ENCODE results near the gene TRMT61A.

The TRMT61A gene

DNA sequence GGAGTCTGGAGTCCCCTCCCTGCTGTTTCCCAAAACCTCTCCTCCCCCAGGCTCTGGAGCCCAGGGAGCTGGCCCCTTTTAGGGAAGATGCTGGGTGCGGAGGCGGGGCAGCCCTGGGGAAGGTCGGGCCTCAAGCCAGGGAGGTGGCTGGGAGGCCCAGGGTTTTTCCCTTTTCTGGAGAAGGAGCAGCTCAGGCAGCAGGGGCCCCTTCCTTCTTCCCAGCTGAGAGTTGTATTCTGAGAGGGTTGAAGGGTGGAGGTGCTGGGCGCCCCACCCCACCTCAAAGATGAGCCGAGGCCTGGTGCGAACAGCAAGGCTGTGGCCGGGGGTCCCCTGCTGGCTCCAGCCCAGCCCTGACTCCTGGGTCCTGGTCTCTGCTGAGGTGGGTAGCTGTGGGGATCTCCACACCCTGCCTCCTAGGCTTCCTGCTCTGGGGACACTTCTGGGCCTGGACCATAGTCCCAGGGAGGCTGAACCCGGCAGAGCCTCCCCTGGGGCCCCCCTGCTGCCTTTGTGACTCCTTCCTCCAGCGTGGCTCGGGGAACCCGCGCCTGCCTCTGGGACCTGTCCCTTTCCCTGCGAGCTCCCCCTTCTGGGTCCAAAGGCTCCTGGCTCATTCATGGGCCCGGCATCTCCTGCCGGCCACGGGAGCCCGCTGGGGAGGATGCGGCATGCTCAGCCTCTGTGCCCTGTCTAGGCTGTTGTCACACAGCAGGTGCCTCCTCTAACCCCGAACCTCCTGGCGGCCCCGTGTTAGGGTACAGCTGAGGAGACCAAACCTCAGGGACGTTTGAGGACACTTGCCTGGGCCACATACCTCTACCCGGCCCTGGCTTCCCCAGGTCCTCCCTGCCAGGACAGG is 4.4 kb downstream of the TRMT61A start:
- Histone ChIP-seq H3K36me3 (ENCODE audit: insufficient read depth, low read length) (peaks cover 24% of the 10 kb centered on the region), H3K27me3 (ENCODE audit: control insufficient read depth, insufficient read depth, low read length) (no peaks in the 10 kb centered on the region), H3K9me3 (replicated peaks; ENCODE audit: low read length) (no peaks in the 10 kb centered on the region), H3K4me3 (ENCODE audit: low read length) (no peak overlapping the region), H3K4me2 (ENCODE audit: low read length) (no peak overlapping the region), H3K4me1 (ENCODE audit: control insufficient read depth, insufficient read depth, low read length) (peaks cover 30% of the 10 kb centered on the region), H3K9ac (ENCODE audit: low read depth, low read length) (no peak overlapping the region)

DNA sequence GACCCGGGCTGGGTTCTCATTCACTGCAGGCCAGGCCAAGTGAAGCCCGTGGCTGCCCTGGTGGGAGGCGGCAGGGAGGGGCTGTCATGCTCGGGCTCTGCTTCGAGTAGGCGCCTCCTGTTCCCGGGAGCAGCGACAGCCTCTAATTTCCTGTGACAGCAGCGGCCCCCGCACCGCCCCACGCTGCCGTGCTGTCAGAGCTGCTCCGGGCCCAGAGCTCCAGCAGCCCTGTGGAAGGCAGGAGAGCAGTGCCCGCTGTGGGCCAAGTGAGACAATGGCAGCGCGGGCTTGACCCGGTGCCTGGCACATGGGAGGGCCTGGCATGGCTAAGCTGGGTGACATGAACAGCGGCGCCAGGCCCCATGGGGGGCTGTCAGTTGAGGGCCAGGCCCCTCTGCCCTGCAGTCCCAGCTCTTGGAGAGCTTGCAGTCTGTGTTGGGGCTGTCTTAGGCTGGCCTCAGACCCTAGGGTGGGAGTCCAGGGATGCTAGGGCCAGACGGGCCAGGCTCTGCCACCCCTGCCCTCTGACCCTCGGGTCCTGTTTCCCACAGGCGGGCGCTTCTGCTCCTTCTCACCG is 5.1 kb downstream of the TRMT61A start:
- Histone ChIP-seq H3K4me3 (ENCODE audit: low read length) (no peak overlapping the region), H3K4me1 (ENCODE audit: control insufficient read depth, insufficient read depth, low read length) (peaks cover 31% of the 10 kb centered on the region), H3K9ac (ENCODE audit: low read depth, low read length) (no peak overlapping the region), H3K4me2 (ENCODE audit: low read length) (no peak overlapping the region), H3K9me3 (replicated peaks; ENCODE audit: low read length) (no peaks in the 10 kb centered on the region), H3K36me3 (ENCODE audit: insufficient read depth, low read length) (peaks cover 24% of the 10 kb centered on the region), H3K27me3 (ENCODE audit: control insufficient read depth, insufficient read depth, low read length) (no peaks in the 10 kb centered on the region)

DNA sequence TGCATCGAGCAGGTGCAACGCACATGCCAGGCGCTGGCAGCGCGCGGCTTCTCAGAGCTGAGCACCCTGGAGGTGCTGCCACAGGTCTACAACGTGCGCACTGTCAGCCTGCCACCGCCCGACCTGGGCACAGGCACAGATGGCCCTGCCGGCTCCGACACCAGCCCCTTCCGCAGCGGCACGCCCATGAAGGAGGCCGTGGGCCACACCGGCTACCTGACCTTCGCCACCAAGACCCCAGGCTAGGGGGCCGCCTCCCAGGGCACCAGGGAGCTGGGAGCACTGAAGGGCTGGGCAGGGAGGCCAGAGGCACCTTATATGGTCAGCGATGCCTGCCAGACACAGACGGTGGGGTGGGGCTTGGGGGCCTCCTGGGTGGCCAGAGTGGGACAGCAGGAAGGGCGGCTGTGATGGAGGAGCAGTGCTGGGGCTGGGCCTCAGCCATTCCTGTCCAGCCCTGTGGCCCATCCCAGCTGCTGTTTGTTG is 5.6 kb downstream of the TRMT61A start:
- H3K9ac ChIP-seq (ENCODE audit: low read depth, low read length) = no peak overlapping the region
- H3K27me3 ChIP-seq (ENCODE audit: control insufficient read depth, insufficient read depth, low read length) = no peaks in the 10 kb centered on the region
- H3K9me3 ChIP-seq (replicated peaks; ENCODE audit: low read length) = no peaks in the 10 kb centered on the region
- peaks cover 33% of the 10 kb centered on the region for H3K4me1 ChIP-seq (ENCODE audit: control insufficient read depth, insufficient read depth, low read length)
- H3K4me2 ChIP-seq (ENCODE audit: low read length) = no peak overlapping the region
- H3K4me3 ChIP-seq (ENCODE audit: low read length) = no peak overlapping the region
- peaks cover 24% of the 10 kb centered on the region for H3K36me3 ChIP-seq (ENCODE audit: insufficient read depth, low read length)

DNA sequence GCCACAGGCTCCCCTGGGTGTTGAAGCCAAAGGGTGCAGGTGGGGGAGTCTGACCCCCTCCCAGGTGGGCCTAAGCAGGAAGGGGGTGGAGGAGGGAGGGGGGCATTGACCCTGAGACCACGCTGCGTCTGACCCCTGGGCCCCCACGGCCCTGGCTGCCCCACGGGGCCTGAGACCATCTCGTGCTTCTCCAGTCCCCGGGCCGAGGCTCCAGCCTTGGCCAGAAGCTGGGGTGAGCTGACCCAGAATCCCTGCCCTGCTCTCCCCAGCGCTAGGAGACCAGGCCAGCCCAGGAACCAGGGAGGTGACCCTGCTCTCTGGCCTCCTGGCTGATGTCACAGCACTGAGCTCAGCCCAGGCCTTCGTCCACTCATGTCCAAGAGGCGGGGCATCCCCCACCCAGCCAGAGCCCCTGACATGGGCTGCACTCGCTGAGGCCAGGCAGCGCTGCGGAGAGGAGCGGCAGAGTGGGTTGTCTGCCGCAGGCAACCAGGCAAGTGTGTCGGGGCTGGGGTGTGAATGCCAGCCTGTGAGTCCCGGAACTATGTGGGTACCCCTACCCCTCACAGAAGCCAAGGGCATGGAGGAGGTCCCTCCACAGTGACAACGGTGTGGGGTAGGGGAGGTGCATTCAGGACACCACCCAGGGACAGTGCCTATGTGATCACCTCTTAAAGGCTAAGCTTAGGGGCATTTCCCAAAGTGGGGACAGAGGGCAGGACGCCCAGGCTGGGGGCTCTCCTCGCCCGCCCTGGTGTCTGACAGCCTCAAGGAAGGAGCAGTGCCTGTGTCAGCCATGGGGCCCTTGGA is 6.3 kb downstream of the TRMT61A start:
- H3K4me3 ChIP-seq (ENCODE audit: low read length) = no peak overlapping the region
- H3K4me1 ChIP-seq (ENCODE audit: control insufficient read depth, insufficient read depth, low read length) = peaks cover 33% of the 10 kb centered on the region
- no peak overlapping the region for H3K9ac ChIP-seq (ENCODE audit: low read depth, low read length)
- peaks cover 21% of the 10 kb centered on the region for H3K36me3 ChIP-seq (ENCODE audit: insufficient read depth, low read length)
- no peak overlapping the region for H3K4me2 ChIP-seq (ENCODE audit: low read length)
- no peaks in the 10 kb centered on the region for H3K27me3 ChIP-seq (ENCODE audit: control insufficient read depth, insufficient read depth, low read length)
- H3K9me3 ChIP-seq (replicated peaks; ENCODE audit: low read length) = no peaks in the 10 kb centered on the region

DNA sequence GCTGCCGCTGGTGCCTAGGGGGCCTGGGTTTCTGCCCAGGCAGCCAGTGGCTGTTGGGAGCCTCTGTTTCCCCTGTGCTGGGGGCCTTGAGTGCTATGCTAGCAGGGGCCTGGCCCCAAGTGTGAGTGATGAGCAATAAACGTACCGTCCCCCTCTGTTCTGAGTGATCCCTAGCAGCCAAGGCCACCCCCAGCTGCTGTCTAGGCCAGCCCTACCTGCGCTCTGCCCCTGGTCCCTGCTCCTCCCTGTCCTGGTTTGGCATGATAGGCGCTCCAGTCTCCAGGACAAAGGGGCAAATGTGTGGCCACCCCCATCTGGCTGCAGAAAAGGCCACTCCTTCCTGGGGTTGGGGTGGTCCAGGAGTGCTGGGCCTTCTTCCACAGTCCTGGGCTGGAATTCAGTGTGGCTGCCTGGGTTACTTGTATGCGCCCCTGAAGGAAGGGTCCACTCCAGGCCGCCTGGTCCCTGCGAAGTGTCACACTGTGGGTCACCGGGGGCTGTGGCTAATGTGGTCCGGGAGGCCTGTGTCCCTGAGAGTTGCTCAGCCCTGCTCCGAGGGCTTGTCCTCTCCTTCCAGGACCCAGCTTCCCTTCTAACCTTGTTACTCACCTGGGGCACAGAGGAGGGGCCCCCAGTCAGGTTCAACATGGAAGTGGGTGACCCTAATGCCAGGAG is 7.0 kb downstream of the TRMT61A start:
- Histone ChIP-seq H3K27me3 (ENCODE audit: control insufficient read depth, insufficient read depth, low read length) (no peaks in the 10 kb centered on the region), H3K4me2 (ENCODE audit: low read length) (no peak overlapping the region), H3K9ac (ENCODE audit: low read depth, low read length) (no peak overlapping the region), H3K36me3 (ENCODE audit: insufficient read depth, low read length) (peaks cover 21% of the 10 kb centered on the region), H3K4me3 (ENCODE audit: low read length) (no peak overlapping the region), H3K4me1 (ENCODE audit: control insufficient read depth, insufficient read depth, low read length) (peaks cover 40% of the 10 kb centered on the region), H3K9me3 (replicated peaks; ENCODE audit: low read length) (no peaks in the 10 kb centered on the region)

DNA sequence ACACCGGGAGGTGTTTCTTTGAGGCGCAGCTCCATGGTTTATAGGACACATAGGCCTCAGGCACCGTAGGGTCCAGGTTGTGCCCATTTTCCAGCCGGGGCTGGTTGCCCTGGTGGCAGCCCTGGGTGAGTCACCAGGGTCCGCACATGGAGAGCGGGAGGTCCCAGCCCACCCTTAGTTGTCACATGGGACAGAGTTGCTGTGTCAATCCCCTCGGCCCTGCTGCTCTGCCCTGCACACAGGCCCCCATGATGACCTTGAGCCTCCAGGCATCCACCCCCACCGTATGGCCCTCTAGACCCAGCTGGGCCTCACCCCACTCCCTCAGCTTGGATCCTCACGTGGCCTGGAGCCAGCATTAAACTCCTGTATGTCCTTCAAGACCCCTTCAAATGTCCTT is 7.7 kb downstream of the TRMT61A start:
- Histone ChIP-seq H3K9me3 (replicated peaks; ENCODE audit: low read length) (no peaks in the 10 kb centered on the region), H3K36me3 (ENCODE audit: insufficient read depth, low read length) (peaks cover 21% of the 10 kb centered on the region), H3K4me1 (ENCODE audit: control insufficient read depth, insufficient read depth, low read length) (peaks cover 47% of the 10 kb centered on the region), H3K27me3 (ENCODE audit: control insufficient read depth, insufficient read depth, low read length) (no peaks in the 10 kb centered on the region), H3K9ac (ENCODE audit: low read depth, low read length) (no peak overlapping the region), H3K4me3 (ENCODE audit: low read length) (no peak overlapping the region), H3K4me2 (ENCODE audit: low read length) (no peak overlapping the region)

DNA sequence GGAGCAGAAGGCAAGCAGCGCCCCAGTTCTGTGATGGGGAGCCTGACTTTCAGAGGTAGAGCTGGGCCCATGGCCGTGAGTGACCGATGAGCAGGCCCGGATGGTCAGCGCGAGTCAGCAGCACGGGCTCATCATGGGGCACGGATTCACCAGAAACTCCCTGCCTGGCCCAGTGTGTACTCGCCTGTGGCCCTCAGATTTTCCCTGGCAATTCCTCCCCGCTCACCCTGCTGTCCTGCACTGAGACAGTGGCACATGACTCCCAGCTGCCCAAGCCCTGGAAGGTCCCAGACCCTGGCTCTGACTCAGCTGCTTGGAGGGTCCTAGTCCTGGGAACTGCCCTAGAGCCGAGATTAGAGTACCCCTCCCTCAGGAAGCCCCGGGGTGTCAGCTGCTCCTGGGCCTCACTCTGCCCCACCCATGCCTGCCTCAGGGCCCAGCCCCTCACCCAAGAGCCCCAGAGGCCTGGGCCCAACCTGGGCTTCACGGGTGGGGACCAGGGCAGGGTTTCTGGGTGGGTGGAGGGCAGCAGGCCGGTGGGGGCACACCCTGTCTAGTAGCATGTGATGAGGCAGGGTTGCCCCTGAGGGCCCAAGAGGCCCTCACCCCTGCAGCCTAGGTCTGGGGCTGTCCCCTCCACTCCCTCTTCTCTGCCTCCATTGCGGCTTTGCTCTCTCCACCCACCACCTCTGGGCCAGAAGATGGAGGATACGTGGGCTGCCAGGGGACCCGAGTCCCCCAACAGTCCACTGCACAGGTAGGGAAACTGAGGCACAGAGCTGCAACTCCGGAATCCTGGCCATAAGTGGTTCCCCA is 8.4 kb downstream of the TRMT61A start:
- Histone ChIP-seq H3K4me3 (ENCODE audit: low read length) (no peak overlapping the region), H3K9ac (ENCODE audit: low read depth, low read length) (peak overlapping the region; percentile 23), H3K4me1 (ENCODE audit: control insufficient read depth, insufficient read depth, low read length) (peaks cover 54% of the 10 kb centered on the region), H3K27me3 (ENCODE audit: control insufficient read depth, insufficient read depth, low read length) (no peaks in the 10 kb centered on the region), H3K36me3 (ENCODE audit: insufficient read depth, low read length) (peaks cover 21% of the 10 kb centered on the region), H3K4me2 (ENCODE audit: low read length) (no peak overlapping the region), H3K9me3 (replicated peaks; ENCODE audit: low read length) (no peaks in the 10 kb centered on the region)

DNA sequence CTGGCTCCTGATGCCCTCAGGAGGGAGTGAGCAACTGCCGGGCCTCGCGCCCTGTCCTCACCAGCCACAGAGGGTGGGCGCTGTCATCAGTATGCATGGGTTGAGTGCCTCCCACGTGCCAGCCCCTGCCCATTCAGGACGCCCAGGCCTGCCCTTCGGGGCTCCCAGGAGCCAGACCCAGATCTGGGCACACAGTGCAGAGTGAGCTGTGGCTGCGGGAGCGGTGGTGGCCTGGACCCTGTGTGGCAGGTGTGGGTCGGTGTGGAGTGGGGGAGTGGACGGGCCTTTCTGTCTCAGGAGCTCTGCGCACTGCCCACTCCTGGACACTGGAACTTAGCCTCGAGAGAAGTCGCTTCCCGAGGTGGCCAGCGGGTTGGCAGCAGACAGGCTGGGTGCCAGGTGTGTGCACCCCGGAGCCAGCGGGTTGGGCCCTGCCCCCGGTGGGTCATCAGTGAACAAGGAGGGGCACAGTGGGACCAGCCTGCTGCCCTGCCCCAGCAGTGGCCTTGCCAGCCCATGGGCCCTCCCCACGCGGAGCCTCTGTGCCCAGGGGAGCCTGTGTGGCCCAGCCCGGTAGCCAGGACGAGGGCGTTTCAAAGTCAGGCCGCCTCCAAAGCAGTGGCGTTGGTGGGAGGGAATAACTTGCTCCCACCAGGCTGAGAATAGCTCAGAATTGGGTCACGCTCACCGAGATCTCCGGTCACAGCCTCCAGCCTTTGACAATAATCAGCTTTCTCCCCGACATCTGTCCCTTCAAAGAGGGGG is 9.5 kb downstream of the TRMT61A start:
- Histone ChIP-seq H3K4me1 (ENCODE audit: control insufficient read depth, insufficient read depth, low read length) (peaks cover 65% of the 10 kb centered on the region), H3K4me2 (ENCODE audit: low read length) (no peak overlapping the region), H3K36me3 (ENCODE audit: insufficient read depth, low read length) (peaks cover 21% of the 10 kb centered on the region), H3K9ac (ENCODE audit: low read depth, low read length) (no peak overlapping the region), H3K9me3 (replicated peaks; ENCODE audit: low read length) (no peaks in the 10 kb centered on the region), H3K27me3 (ENCODE audit: control insufficient read depth, insufficient read depth, low read length) (no peaks in the 10 kb centered on the region), H3K4me3 (ENCODE audit: low read length) (no peak overlapping the region)

DNA sequence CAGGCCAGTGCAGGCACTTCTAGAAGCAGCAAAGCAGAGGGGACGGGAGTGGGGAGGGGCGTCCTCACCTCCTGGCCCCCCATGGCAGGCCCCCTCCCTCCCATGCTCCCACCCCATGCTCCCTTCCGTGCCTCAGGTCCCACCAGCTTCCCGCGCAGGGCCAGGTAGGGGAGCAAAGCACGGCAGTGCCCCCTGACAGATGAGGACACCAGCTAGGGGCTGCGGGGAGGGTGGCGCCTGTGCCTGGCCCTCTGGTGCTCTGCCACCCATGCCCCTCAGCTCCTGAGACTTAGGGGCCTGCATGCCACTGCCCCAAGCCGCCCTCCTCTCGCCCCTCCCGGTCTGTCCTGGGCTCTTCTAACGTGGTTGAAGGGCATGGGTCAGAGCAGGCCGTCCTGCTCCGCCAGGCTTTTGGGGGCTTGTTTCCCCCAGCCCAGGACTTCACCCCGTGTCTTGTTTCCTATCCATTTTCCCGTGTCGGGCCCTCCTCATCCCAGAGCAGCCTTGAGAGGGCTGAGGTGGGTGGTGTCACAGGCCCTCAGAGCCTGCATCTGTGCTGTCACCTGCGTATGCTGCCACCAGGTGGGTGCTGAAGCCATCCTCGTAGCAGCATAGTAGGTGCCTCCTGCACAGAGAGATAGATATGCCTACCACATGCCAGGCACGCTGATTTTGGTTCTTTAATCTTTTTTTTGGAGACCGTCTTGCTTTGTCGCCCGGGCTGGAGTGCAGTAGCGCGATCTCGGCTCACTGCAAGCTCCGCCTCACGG is 10.2 kb downstream of the TRMT61A start:
- no peak overlapping the region for H3K9ac ChIP-seq (ENCODE audit: low read depth, low read length)

More for the DNA sequence above, 10.2 kb downstream of the TRMT61A start:
- peaks cover 17% of the 10 kb centered on the region for H3K36me3 ChIP-seq (ENCODE audit: insufficient read depth, low read length)
- no peak overlapping the region for H3K4me3 ChIP-seq (ENCODE audit: low read length)
- no peaks in the 10 kb centered on the region for H3K9me3 ChIP-seq (replicated peaks; ENCODE audit: low read length)
- no peaks in the 10 kb centered on the region for H3K27me3 ChIP-seq (ENCODE audit: control insufficient read depth, insufficient read depth, low read length)
- peaks cover 72% of the 10 kb centered on the region for H3K4me1 ChIP-seq (ENCODE audit: control insufficient read depth, insufficient read depth, low read length)
- no peak overlapping the region for H3K4me2 ChIP-seq (ENCODE audit: low read length)
